Fibroblast of lung (primary cell): ENCODE data around the gene BCL7A. TPM values are rescaled to one million over a fixed set of nuclear protein-coding genes. Genes with fewer than 3 reads are reported as not detected.
A peak's percentile ranks its signal among the peaks of the same experiment; 100 is the strongest.

Source experiments
- DNase-seq, 2 donors: peaks; one replicate each; pipeline versions ENCODE4 v3.0.0 to v3.0.0-alpha.2; 2010; ENCODE audit warnings: low read depth in 2 of 2
- H2AFZ ChIP-seq: 2 replicates; pipeline ENCODE4 v1.5.1; 2012; ENCODE audit warnings: low read length, control low read depth, inconsistent platforms
- H3K27ac ChIP-seq: 2 replicates; pipeline ENCODE4 v1.5.1; 2011; ENCODE audit warnings: low read length, control low read depth; ENCODE audit not compliant: insufficient read depth
- H3K27me3 ChIP-seq: 2 replicates; pipeline ENCODE4 v1.5.1; 2011; ENCODE audit warnings: mild to moderate bottlenecking, low read length; ENCODE audit not compliant: control insufficient read depth, insufficient read depth
- H3K36me3 ChIP-seq: 2 replicates; pipeline ENCODE4 v1.5.1; 2011; ENCODE audit warnings: low read length; ENCODE audit not compliant: control insufficient read depth, insufficient read depth
- H3K4me1 ChIP-seq: 2 replicates; pipeline ENCODE4 v1.5.1; 2011; ENCODE audit warnings: low read length; ENCODE audit not compliant: control insufficient read depth, insufficient read depth; ENCODE audit errors: extremely low read depth
- H3K4me2 ChIP-seq: 2 replicates; pipeline ENCODE4 v1.5.1; 2011; ENCODE audit warnings: low read length, control low read depth; ENCODE audit not compliant: insufficient read depth; ENCODE audit errors: extremely low read depth
- H3K4me3 ChIP-seq, 4 experiments: fragments of 200-600 bp in 1 of 4; sonication (generic) in 1 of 4; replicated peaks in 1 of 4; 2 replicates each; pipeline ENCODE4 v1.5.1; 2011 to 2016; ENCODE audit warnings: low read length in 4 of 4, low read depth in 3 of 4, mild to moderate bottlenecking in 3 of 4, control low read depth in 2 of 4, inconsistent platforms in 1 of 4, mixed read lengths in 1 of 4; ENCODE audit not compliant: insufficient read depth in 1 of 4; ENCODE audit errors: control extremely low read depth in 1 of 4
- H3K79me2 ChIP-seq: 2 replicates; pipeline ENCODE4 v1.5.1; 2012; ENCODE audit warnings: mild to moderate bottlenecking, low read length, inconsistent platforms; ENCODE audit not compliant: control insufficient read depth, insufficient read depth
- H3K9ac ChIP-seq: 2 replicates; pipeline ENCODE4 v1.5.1; 2011; ENCODE audit warnings: mild to moderate bottlenecking, low read length, control low read depth; ENCODE audit not compliant: insufficient read depth
- H3K9me3 ChIP-seq: 2 replicates; pipeline ENCODE4 v1.5.1; 2012; ENCODE audit warnings: low read depth, low read length; ENCODE audit not compliant: control insufficient read depth, insufficient read depth
- H4K20me1 ChIP-seq: 2 replicates; pipeline ENCODE4 v1.5.1; 2011; ENCODE audit warnings: low read length; ENCODE audit not compliant: control insufficient read depth, insufficient read depth; ENCODE audit errors: extremely low read depth
- CTCF ChIP-seq, 2 donors: IDR thresholded peaks in 1 of 2; conservative IDR thresholded peaks in 1 of 2; 1 replicate in 1 of 2; 2 replicates in 1 of 2; pipeline ENCODE4 v1.5.1; 2011 to 2012; ENCODE audit warnings: low read length in 2 of 2, control low read depth in 1 of 2, inconsistent platforms in 1 of 2, low read depth in 1 of 2, mild to moderate bottlenecking in 1 of 2
- EZH2 ChIP-seq: IDR thresholded peaks from 2 replicates; pipeline ENCODE4 v1.5.1; 2012; ENCODE audit warnings: low read length, control low read depth, mild to moderate bottlenecking; ENCODE audit errors: missing control alignments
- polyA plus RNA-seq, 2 donors: library from polyadenylated mRNA; depleted of rRNA in 1 of 2; stranded (reverse) in 1 of 2; unstranded in 1 of 2; fragments of >200 nt; gene quantifications; 2 replicates each; pipeline ENCODE4 v1.2.1, GENCODE V29; 2011 to 2012; ENCODE audit warnings: missing spikeins in 1 of 2
- total RNA-seq: library from RNA; depleted of rRNA; stranded (reverse); fragments of >200 nt; gene quantifications from 2 replicates; pipeline ENCODE4 v1.2.1, GENCODE V29; 2014

Gene BCL7A
- total and polyA plus RNA-seq, 2 donors (not counting 1 experiment from before 2014, with no cell fraction given), result 3.8 to 7.4 TPM

- Histone ChIP-seq H3K4me3 (peak overlapping the region; percentile 74 to 92 (median 84)), H3K27ac (peak overlapping the region; percentile 79)
- DNase-seq, result peak; percentile 62 to 79
Observed at GRCh38 chr12:122081083-122081696, 59.5 kb downstream of the BCL7A start.

GRCh38 chr12:122081697-122082221, 60.1 kb downstream of the BCL7A start:
- Histone ChIP-seq H3K27ac (peak overlapping the region; percentile 79), H3K4me1 (peaks cover 16% of the 10 kb centered on the region), H3K9me3 (no peaks in the 10 kb centered on the region), H2AFZ (no peak overlapping the region), H3K4me3 (peak overlapping the region; percentile 13 to 77 (median 51)), H3K79me2 (peaks cover 49% of the 10 kb centered on the region), H4K20me1 (no peaks in the 10 kb centered on the region), H3K4me2 (peak overlapping the region; percentile 78), H3K27me3 (no peaks in the 10 kb centered on the region), H3K9ac (no peak overlapping the region), H3K36me3 (peaks cover 7% of the 10 kb centered on the region)
- TF ChIP-seq CTCF (conservative IDR thresholded peaks at IDR 0.05 in 1 of 2, IDR thresholded peaks at IDR 0.05 in 1 of 2; ENCODE audit: low read depth in 1 of 2, low read length in 2 of 2), result no peak
- no peak for TF ChIP-seq EZH2
- DNase-seq, result peak in 1 of 2 donors; percentile 91

More at GRCh38 chr12:122081083-122081696, 59.5 kb downstream of the BCL7A start:
- no peaks in the 10 kb centered on the region for H3K9me3 ChIP-seq
- H3K36me3 ChIP-seq, result peaks cover 7% of the 10 kb centered on the region
- no peak overlapping the region for H3K9ac ChIP-seq
- peaks cover 46% of the 10 kb centered on the region for H3K79me2 ChIP-seq
- H3K4me1 ChIP-seq, result peaks cover 16% of the 10 kb centered on the region
- no peak overlapping the region for H2AFZ ChIP-seq
- H3K4me2 ChIP-seq, result peak overlapping the region; percentile 97
- no peaks in the 10 kb centered on the region for H4K20me1 ChIP-seq
- H3K27me3 ChIP-seq, result no peaks in the 10 kb centered on the region
- TF ChIP-seq EZH2 (no peak), CTCF (conservative IDR thresholded peaks at IDR 0.05 in 1 of 2, IDR thresholded peaks at IDR 0.05 in 1 of 2; ENCODE audit: low read depth in 1 of 2, low read length in 2 of 2) (no peak)

DNA sequence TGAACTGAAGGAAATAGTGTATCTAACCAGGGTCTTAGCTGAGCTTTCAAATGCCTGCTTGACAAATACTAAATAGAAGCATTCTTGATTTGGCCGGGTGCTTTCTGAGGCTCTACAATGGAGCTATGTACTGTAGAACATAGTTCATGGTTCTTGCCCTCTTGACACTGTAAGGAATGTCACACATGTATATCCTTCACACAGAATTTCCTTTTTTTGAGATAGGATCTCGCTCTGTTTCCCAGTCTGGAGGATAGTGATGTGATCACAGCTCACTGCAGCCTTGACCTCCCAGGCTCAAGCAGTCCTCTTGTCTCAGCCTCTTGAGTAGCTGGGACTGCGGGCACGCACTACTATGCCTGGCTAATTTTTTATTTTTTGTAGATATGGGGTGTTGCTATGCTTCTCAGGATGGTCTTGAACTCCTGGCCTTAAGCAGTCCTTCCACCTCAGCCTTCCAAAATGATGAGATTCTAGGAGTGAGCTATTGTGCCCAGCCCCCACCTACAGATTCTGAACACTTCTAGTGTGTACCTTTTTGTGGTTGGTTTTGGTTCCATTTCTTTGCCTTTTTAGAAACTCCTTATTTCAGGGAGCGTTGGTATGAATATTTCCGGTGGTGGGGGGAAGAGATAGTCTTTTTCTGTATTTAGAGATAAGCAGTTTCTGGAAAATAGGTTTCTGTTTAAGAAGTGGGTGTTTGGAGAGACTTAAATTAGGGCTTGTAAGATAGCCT, 61.1 kb downstream of the BCL7A start:
- no peak overlapping the region for H2AFZ ChIP-seq
- H3K4me2 ChIP-seq, result no peak overlapping the region
- TF ChIP-seq CTCF (conservative IDR thresholded peaks at IDR 0.05 in 1 of 2, IDR thresholded peaks at IDR 0.05 in 1 of 2; ENCODE audit: low read depth in 1 of 2, low read length in 2 of 2), result no peak
- no peak for TF ChIP-seq EZH2
- peaks cover 18% of the 10 kb centered on the region for H3K4me1 ChIP-seq
- no peaks in the 10 kb centered on the region for H3K27me3 ChIP-seq
- peaks cover 7% of the 10 kb centered on the region for H3K36me3 ChIP-seq
- H4K20me1 ChIP-seq, result no peaks in the 10 kb centered on the region
- peak overlapping the region in 2 of 4 experiments; percentile 7 to 77 for H3K4me3 ChIP-seq
- H3K9me3 ChIP-seq, result no peaks in the 10 kb centered on the region
- peaks cover 52% of the 10 kb centered on the region for H3K79me2 ChIP-seq
- no peak overlapping the region for H3K9ac ChIP-seq
- no peak overlapping the region for H3K27ac ChIP-seq
- no peak for DNase-seq
